ENCODE results near the gene PCDHA3.
"Not testable (repeated sequence)": the region's sequence is repeated elsewhere in the genome, so short reads cannot be mapped to it uniquely, and the experiment has no call there.

PCDHA3 gene

GRCh38 chr5:140800816-140801493 lies at the start of gene PCDHA3:
TSS of gene PCDHA3 (plus strand) at chr5:140801057.
- POLR2A ChIA-PET: no interaction called here
- TF ChIP-seq CTCF (IDR thresholded peaks at IDR 0.05; ENCODE audit: insufficient read depth, low read length, missing control alignments): no peak
- no peak for DNase-seq (ENCODE audit: low read depth, low spot score)
- CTCF ChIA-PET: no interaction called here
- peak within 1 kb of the TSS; percentile 30 for H3K4me3 ChIP-seq (ENCODE audit: low read depth, low read length)

- TF ChIP-seq CTCF (IDR thresholded peaks at IDR 0.05; ENCODE audit: insufficient read depth, low read length, missing control alignments): no peak
- DNase-seq (ENCODE audit: low read depth, low spot score): no peak
- H3K4me3 ChIP-seq (ENCODE audit: low read depth, low read length): no peak overlapping the region
- ChIA-PET POLR2A (no interaction called here), CTCF (no interaction called here)
These were observed 47.3 kb upstream of the PCDHA3 start for GRCh38 chr5:140753561-140753960.

GRCh38 chr5:140764177-140764973 lies 36.5 kb upstream of the PCDHA3 start:
- DNase-seq (ENCODE audit: low read depth, low spot score): no peak
- CTCF ChIA-PET: no interaction called here
- TF ChIP-seq CTCF (IDR thresholded peaks at IDR 0.05; ENCODE audit: insufficient read depth, low read length, missing control alignments): no peak
- POLR2A ChIA-PET: no interaction called here
- no peak overlapping the region for H3K4me3 ChIP-seq (ENCODE audit: low read depth, low read length)

- TF ChIP-seq CTCF (IDR thresholded peaks at IDR 0.05; ENCODE audit: insufficient read depth, low read length, missing control alignments): no peak
- no peak overlapping the region for H3K4me3 ChIP-seq (ENCODE audit: low read depth, low read length)
- ChIA-PET CTCF (interaction anchor here (1.4 kb wide), 1 partner anchor 552 kb away, joined by 3 read pairs; no protein-coding TSS in a partner anchor), POLR2A (no interaction called here)
- no peak for DNase-seq (ENCODE audit: low read depth, low spot score)
These were observed 33.4 kb upstream of the PCDHA3 start for GRCh38 chr5:140767444-140767843.

GRCh38 chr5:140780512-140780911 lies 20.3 kb upstream of the PCDHA3 start:
- no peak overlapping the region for H3K4me3 ChIP-seq (ENCODE audit: low read depth, low read length)
- no peak for TF ChIP-seq CTCF (IDR thresholded peaks at IDR 0.05; ENCODE audit: insufficient read depth, low read length, missing control alignments)
- ChIA-PET CTCF (no interaction called here), POLR2A (no interaction called here)
- DNase-seq (ENCODE audit: low read depth, low spot score): no peak

GRCh38 chr5:140785905-140786686 lies 14.8 kb upstream of the PCDHA3 start, which contains the start of gene PCDHA1:
TSS of gene PCDHA1 (plus strand) at chr5:140786140.
- H3K4me3 ChIP-seq (ENCODE audit: low read depth, low read length): no peak within 1 kb of the TSS
- no peak for DNase-seq (ENCODE audit: low read depth, low spot score)

GRCh38 chr5:140787422-140787821 lies 13.4 kb upstream of the PCDHA3 start:
- CTCF ChIA-PET; DNase-seq (ENCODE audit: low read depth, low spot score); H3K4me3 ChIP-seq (ENCODE audit: low read depth, low read length); POLR2A ChIA-PET: not testable (repeated sequence)

More at GRCh38 chr5:140785905-140786686, 14.8 kb upstream of the PCDHA3 start, which contains the start of gene PCDHA1:
- CTCF ChIA-PET: no interaction called here
- no peak for TF ChIP-seq CTCF (IDR thresholded peaks at IDR 0.05; ENCODE audit: insufficient read depth, low read length, missing control alignments)
- POLR2A ChIA-PET: no interaction called here

- DNase-seq (ENCODE audit: low read depth, low spot score); CTCF ChIA-PET; H3K4me3 ChIP-seq (ENCODE audit: low read depth, low read length); POLR2A ChIA-PET: not testable (repeated sequence)
These were observed 12.9 kb upstream of the PCDHA3 start for GRCh38 chr5:140787849-140788504.
